Measurements from ENCODE around the gene SERPINA6. TPM values are rescaled to one million over a fixed set of nuclear protein-coding genes. Genes with fewer than 3 reads are reported as not detected.
A peak's percentile ranks its signal among the peaks of the same experiment; 100 is the strongest.

The SERPINA6 gene
- polyA plus RNA-seq, 3 donors = not detected

DNA sequence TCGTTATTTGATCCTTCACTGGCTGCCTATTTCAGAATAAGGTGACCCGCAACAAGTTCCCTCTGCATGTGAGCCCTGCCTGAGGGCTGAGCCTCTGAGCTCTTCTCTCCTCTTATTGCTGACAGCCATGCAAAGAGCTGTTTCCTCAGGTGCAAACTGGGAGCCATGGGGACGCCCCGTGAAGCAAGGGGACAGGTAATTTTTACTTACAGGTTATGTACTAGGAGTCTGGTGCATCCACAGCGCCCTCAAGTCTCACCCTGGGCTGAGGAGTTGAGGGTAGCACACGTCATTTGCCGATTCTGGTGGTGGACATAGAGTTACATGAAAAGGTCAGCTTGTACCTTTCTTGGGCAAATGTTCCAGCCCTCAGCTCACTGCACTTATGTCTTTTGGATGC is 26.1 kb upstream of the SERPINA6 start:
- H3K27me3 Mint-ChIP-seq (ENCODE audit: low read depth in 3 of 3) = peaks cover 13 to 32% (median 16%) of the 10 kb centered on the region in 3 donors
- 85% methylated on average over 7 of the region's 7 CpGs for WGBS (ENCODE audit: insufficient coverage)
- H3K4me3 Mint-ChIP-seq = no peak overlapping the region
- H3K9me3 Mint-ChIP-seq = peaks cover 0 to 4% (median 0%) of the 10 kb centered on the region in 7 donors
- Histone ChIP-seq H3K9me3 (replicated peaks in 1 of 2; ENCODE audit: control insufficient read depth in 1 of 2, insufficient read depth in 1 of 2, low read length in 2 of 2) (no peaks in the 10 kb centered on the region), H4K20me1 (ENCODE audit: insufficient read depth, low read length) (no peaks in the 10 kb centered on the region), H3K4me1 (ENCODE audit: control insufficient read depth in 1 of 2, insufficient read depth in 2 of 2, low read length in 2 of 2) (no peaks in the 10 kb centered on the region), H3K27me3 (ENCODE audit: control insufficient read depth in 2 of 2, insufficient read depth in 2 of 2, low read length in 2 of 2) (peaks cover 12% of the 10 kb centered on the region in 2 donors), H3K79me2 (ENCODE audit: insufficient read depth, low read length) (no peaks in the 10 kb centered on the region), H3K27ac (ENCODE audit: low read depth in 1 of 2, low read length in 2 of 2) (no peak overlapping the region), H3K4me2 (replicated peaks; ENCODE audit: extremely low read depth, low read length, poor library complexity, severe bottlenecking) (no peak overlapping the region), H3K9ac (ENCODE audit: insufficient read depth, low read length, poor library complexity, severe bottlenecking) (no peak overlapping the region), H3K36me3 (replicated peaks in 1 of 2; ENCODE audit: control insufficient read depth in 1 of 2, insufficient read depth in 2 of 2, low read length in 2 of 2) (no peaks in the 10 kb centered on the region), H3K4me3 (replicated peaks in 1 of 3; ENCODE audit: low read depth in 2 of 3, low read length in 3 of 3) (no peak overlapping the region), H2AFZ (ENCODE audit: insufficient read depth, low read depth, low read length, poor library complexity, severe bottlenecking) (no peak overlapping the region)
- no peaks in the 10 kb centered on the region for H3K36me3 Mint-ChIP-seq
- TF ChIP-seq, protein P1, sequence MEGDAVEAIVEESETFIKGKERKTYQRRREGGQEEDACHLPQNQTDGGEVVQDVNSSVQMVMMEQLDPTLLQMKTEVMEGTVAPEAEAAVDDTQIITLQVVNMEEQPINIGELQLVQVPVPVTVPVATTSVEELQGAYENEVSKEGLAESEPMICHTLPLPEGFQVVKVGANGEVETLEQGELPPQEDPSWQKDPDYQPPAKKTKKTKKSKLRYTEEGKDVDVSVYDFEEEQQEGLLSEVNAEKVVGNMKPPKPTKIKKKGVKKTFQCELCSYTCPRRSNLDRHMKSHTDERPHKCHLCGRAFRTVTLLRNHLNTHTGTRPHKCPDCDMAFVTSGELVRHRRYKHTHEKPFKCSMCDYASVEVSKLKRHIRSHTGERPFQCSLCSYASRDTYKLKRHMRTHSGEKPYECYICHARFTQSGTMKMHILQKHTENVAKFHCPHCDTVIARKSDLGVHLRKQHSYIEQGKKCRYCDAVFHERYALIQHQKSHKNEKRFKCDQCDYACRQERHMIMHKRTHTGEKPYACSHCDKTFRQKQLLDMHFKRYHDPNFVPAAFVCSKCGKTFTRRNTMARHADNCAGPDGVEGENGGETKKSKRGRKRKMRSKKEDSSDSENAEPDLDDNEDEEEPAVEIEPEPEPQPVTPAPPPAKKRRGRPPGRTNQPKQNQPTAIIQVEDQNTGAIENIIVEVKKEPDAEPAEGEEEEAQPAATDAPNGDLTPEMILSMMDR (IDR thresholded peaks at IDR 0.05) = no peak
- DNase-seq = no peak
- H3K4me1 Mint-ChIP-seq = no peaks in the 10 kb centered on the region
- H3K27ac Mint-ChIP-seq = peak overlapping the region in 2 of 7 donors; percentile 33 to 40
- intact Hi-C loops (cut with micrococcal nuclease) = no loop called here

DNA sequence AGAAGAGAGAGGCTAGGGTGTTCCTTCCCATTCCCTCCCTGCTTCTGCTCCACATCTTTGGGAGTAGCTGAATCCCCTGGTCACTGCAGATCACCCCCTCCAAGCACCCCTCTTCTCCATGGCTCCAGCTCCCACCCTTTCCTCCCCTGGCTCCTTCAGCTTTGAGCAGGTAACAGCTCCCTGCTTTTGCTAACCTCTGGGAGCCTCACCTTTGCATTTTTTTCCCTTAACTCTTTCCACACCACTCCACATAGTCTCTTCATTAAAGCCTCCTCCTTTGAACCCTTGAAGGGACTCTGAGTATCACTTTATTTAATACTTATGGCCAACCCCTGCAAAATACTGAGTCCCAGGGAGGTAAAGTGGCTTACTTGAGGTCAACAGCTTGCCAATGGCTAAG is 25.7 kb upstream of the SERPINA6 start:
- H3K9ac ChIP-seq (ENCODE audit: insufficient read depth, low read length, poor library complexity, severe bottlenecking) = no peak overlapping the region
- H3K9me3 Mint-ChIP-seq = peaks cover 0 to 5% (median 0%) of the 10 kb centered on the region in 7 donors
- no peak overlapping the region for H3K4me3 Mint-ChIP-seq
- H3K27ac Mint-ChIP-seq = peak overlapping the region in 1 of 7 donors; percentile 46
- H3K27me3 Mint-ChIP-seq (ENCODE audit: low read depth in 3 of 3) = peaks cover 14 to 31% (median 15%) of the 10 kb centered on the region in 3 donors
- DNase-seq = no peak
- peaks cover 0 to 2% of the 10 kb centered on the region in 2 donors for H3K4me1 ChIP-seq (ENCODE audit: control insufficient read depth in 1 of 2, insufficient read depth in 2 of 2, low read length in 2 of 2)
- no peaks in the 10 kb centered on the region for H3K36me3 Mint-ChIP-seq
- H4K20me1 ChIP-seq (ENCODE audit: insufficient read depth, low read length) = no peaks in the 10 kb centered on the region
- TF ChIP-seq, protein P1 (IDR thresholded peaks at IDR 0.05) = no peak
- H3K27ac ChIP-seq (ENCODE audit: low read depth in 1 of 2, low read length in 2 of 2) = no peak overlapping the region
- intact Hi-C loops (cut with micrococcal nuclease) = no loop called here
- H3K4me1 Mint-ChIP-seq = peaks cover 4% of the 10 kb centered on the region
- H3K27me3 ChIP-seq (ENCODE audit: control insufficient read depth in 2 of 2, insufficient read depth in 2 of 2, low read length in 2 of 2) = peaks cover 12% of the 10 kb centered on the region in 2 donors
- H3K36me3 ChIP-seq (replicated peaks in 1 of 2; ENCODE audit: control insufficient read depth in 1 of 2, insufficient read depth in 2 of 2, low read length in 2 of 2) = no peaks in the 10 kb centered on the region
- H2AFZ ChIP-seq (ENCODE audit: insufficient read depth, low read depth, low read length, poor library complexity, severe bottlenecking) = no peak overlapping the region
- H3K9me3 ChIP-seq (replicated peaks in 1 of 2; ENCODE audit: control insufficient read depth in 1 of 2, insufficient read depth in 1 of 2, low read length in 2 of 2) = no peaks in the 10 kb centered on the region
- H3K4me2 ChIP-seq (replicated peaks; ENCODE audit: extremely low read depth, low read length, poor library complexity, severe bottlenecking) = no peak overlapping the region
- no peaks in the 10 kb centered on the region for H3K79me2 ChIP-seq (ENCODE audit: insufficient read depth, low read length)
- H3K4me3 ChIP-seq (replicated peaks in 1 of 3; ENCODE audit: low read depth in 2 of 3, low read length in 3 of 3) = no peak overlapping the region

Measured in CD14-positive monocyte (primary cell).